ENCODE measurements around the gene UNC5C.

Gene UNC5C

DNA sequence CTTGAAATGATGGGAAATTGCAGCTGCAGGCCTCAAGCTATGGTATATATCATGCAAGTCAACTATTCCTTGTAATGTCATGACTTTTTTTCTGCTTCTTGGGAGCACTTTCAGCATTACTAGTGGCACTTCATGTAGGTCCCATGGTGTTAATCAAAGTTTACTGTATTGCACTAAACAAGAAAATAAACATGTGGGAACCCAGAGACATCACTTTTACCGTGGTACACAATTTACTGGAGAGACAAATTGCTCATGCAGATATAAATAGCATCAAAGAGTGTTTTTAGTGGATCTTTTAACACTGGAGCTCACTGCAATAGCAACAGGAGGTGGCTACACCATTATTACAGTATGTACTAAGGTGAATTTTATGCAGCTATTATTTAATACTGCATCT lies 79.2 kb downstream of the UNC5C start:
- no peak for DNase-seq (ENCODE audit: low read depth)
- TF ChIP-seq, protein P1, sequence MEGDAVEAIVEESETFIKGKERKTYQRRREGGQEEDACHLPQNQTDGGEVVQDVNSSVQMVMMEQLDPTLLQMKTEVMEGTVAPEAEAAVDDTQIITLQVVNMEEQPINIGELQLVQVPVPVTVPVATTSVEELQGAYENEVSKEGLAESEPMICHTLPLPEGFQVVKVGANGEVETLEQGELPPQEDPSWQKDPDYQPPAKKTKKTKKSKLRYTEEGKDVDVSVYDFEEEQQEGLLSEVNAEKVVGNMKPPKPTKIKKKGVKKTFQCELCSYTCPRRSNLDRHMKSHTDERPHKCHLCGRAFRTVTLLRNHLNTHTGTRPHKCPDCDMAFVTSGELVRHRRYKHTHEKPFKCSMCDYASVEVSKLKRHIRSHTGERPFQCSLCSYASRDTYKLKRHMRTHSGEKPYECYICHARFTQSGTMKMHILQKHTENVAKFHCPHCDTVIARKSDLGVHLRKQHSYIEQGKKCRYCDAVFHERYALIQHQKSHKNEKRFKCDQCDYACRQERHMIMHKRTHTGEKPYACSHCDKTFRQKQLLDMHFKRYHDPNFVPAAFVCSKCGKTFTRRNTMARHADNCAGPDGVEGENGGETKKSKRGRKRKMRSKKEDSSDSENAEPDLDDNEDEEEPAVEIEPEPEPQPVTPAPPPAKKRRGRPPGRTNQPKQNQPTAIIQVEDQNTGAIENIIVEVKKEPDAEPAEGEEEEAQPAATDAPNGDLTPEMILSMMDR (IDR thresholded peaks at IDR 0.05; ENCODE audit: control insufficient read depth, insufficient read depth, low read depth, low read length, missing control alignments), result no peak

DNA sequence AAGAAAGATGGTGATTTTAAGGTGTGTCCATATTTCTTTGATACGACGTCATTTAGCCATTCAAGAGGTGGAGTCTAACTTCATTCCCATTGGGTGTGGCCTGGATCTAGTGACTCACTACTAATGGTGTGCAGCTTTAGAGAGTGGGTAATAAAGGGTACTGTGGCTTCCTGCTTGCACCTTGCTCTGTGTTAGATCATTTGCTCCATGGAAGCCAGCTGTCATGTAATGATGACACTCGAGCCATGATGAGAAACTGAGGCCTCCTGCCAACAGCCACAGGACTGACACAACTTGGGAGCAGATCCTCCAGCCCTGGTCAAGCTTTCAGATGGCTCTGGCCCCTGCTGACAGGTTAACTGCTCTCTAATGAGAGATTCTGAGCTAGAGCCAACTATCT lies 82.0 kb downstream of the UNC5C start:
- no peak overlapping the region for H3K4me3 ChIP-seq (ENCODE audit: control insufficient read depth, low read depth, low read length)
- TF ChIP-seq, protein P1 (IDR thresholded peaks at IDR 0.05; ENCODE audit: control insufficient read depth, insufficient read depth, low read depth, low read length, missing control alignments), result no peak
- DNase-seq (ENCODE audit: low read depth), result no peak

More for the DNA sequence above, 79.2 kb downstream of the UNC5C start:
- H3K4me3 ChIP-seq (ENCODE audit: control insufficient read depth, low read depth, low read length), result no peak overlapping the region

DNA sequence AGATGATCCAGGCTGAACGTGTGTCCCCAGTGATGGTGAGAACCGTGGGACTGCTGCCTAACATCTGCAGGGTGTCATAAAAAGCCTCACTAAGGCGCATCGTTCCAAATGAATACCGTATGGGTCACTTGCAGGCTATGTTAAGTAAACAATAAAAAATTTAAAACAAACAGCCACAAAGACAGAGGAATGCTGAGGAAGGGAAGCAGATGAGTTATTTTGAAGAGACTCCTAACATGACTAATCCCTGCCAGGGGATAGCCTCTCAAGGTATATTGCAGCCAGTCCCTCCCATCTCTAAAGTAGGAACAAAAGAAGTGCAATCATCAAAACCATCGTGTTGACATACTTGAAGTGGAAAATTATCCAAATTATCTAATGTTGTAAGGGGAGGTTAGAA lies 83.8 kb downstream of the UNC5C start:
- TF ChIP-seq, protein P1 (IDR thresholded peaks at IDR 0.05; ENCODE audit: control insufficient read depth, insufficient read depth, low read depth, low read length, missing control alignments), result no peak
- no peak for DNase-seq (ENCODE audit: low read depth)
- H3K4me3 ChIP-seq (ENCODE audit: control insufficient read depth, low read depth, low read length), result no peak overlapping the region

GRCh38 chr4:95462921-95463320 lies 85.9 kb downstream of the UNC5C start:
- TF ChIP-seq, protein P1 (IDR thresholded peaks at IDR 0.05; ENCODE audit: control insufficient read depth, insufficient read depth, low read depth, low read length, missing control alignments), result no peak
- H3K4me3 ChIP-seq (ENCODE audit: control insufficient read depth, low read depth, low read length), result no peak overlapping the region
- DNase-seq (ENCODE audit: low read depth), result no peak

DNA sequence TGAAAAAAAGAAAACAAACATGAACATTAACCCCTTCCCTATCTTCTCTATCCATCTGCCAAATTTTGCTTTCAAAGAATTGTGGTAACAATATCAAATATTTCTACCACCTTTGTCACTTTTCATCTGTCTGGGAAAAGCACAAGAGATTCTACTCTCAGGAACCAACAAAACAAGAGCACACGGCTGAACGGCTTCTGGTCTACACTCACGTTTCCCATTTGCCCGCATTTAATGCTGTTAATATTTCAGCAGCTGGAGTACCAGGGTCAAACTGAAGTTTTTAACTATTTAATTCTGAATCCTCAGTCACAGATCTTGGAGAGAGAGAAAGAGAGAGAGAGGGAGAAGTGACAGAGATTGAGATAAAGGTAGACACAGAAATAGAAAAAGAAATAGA lies 91.4 kb downstream of the UNC5C start:
- TF ChIP-seq, protein P1 (IDR thresholded peaks at IDR 0.05; ENCODE audit: control insufficient read depth, insufficient read depth, low read depth, low read length, missing control alignments), result no peak
- DNase-seq (ENCODE audit: low read depth), result no peak
- no peak overlapping the region for H3K4me3 ChIP-seq (ENCODE audit: control insufficient read depth, low read depth, low read length)

DNA sequence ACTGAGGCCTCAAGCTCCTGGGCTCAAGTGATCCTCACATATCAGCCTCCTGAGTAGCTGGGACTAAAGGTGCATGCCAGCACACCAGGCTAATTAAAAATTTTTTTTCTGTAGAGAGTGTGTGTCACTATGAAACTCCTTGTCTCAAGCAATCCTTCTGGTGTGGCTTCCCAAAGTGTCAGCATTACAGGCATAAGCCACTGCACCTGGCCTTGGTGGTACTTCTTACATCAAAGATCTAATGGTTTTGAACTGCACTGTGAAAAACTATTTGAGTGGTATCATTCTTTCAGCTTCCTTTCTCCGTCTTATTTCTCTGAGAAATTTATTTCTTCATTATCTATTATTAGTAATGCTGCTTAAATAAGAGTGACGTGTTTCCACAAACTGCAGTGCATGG lies 98.5 kb downstream of the UNC5C start:
- TF ChIP-seq, protein P1 (IDR thresholded peaks at IDR 0.05; ENCODE audit: control insufficient read depth, insufficient read depth, low read depth, low read length, missing control alignments), result no peak
- no peak for DNase-seq (ENCODE audit: low read depth)
- no peak overlapping the region for H3K4me3 ChIP-seq (ENCODE audit: control insufficient read depth, low read depth, low read length)

DNA sequence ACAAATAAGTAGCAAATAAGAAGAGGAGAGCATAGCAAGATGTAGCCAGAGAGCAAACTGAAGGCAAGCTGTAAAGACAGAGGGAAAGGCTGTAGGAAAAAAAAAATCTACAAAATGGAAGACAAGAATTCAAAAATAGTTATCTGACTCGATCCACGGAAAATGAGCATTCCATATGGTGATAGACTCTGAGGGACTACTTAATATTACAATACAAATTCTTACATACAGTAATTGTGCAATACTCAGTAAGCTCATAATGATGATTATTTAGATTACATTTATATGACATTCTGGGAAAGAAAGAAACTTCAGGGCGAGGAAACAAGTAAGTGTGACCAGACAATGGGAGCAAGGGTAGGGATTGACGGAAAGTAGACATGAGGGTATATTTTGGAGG lies 102.6 kb downstream of the UNC5C start:
- TF ChIP-seq, protein P1 (IDR thresholded peaks at IDR 0.05; ENCODE audit: control insufficient read depth, insufficient read depth, low read depth, low read length, missing control alignments), result no peak
- no peak overlapping the region for H3K4me3 ChIP-seq (ENCODE audit: control insufficient read depth, low read depth, low read length)
- no peak for DNase-seq (ENCODE audit: low read depth)

All from AG09309 (cell line).